GM19023 (cell line): ENCODE data around the gene MAP3K4.

Experiments used
- ATAC-seq: cut with Tn5 transposase; IDR thresholded peaks from one replicate; pipeline ENCODE4 v1.9.1; 2021; ENCODE audit warnings: mild to moderate bottlenecking, moderate library complexity; ENCODE audit not compliant: unreplicated experiment

Gene MAP3K4

DNA sequence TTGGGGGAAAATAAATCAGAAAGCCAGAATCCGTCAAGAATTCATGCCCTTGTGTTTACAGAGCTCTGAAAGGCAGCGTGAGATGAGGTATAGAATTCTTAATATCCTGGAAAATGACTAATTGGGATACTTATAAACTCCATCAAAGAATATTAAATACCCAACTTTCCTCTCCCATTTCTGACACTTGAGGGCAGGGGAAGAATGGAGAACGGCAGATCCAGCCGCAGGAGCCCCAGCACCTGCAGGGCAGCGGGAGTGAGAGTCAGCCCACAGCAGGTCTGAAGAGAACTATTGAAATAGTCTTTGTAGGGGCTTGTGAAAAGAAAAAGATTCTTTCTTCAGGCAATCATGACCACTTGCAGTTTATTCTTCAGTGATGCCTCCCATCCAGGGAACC lies 175.1 kb downstream of the MAP3K4 start:
- ATAC-seq, result no peak
